GM18502 (cell line): ENCODE data around the gene ACOT11.
"Not testable (repeated sequence)": the region's sequence is repeated elsewhere in the genome, so short reads cannot be mapped to it uniquely, and the experiment has no call there.

Experiments used
- ATAC-seq: cut with Tn5 transposase; IDR thresholded peaks from one replicate; pipeline ENCODE4 v1.9.1; 2021; ENCODE audit warnings: mild to moderate bottlenecking; ENCODE audit not compliant: unreplicated experiment, poor library complexity

ACOT11 gene

GRCh38 chr1:54547601-54548388 lies at the start of gene ACOT11:
Gene ACOT11 (plus strand): TSS chr1:54548228. CDS start chr1:54548310, 82 bp downstream.
- ATAC-seq: no peak

- ATAC-seq: no peak
These were observed 49.5 kb upstream of the ACOT11 start for GRCh38 chr1:54498383-54499096.

GRCh38 chr1:54499097-54499359 lies 49.0 kb upstream of the ACOT11 start:
- no peak for ATAC-seq

GRCh38 chr1:54499360-54500106 lies 48.5 kb upstream of the ACOT11 start:
- no peak for ATAC-seq

- ATAC-seq: no peak
These were observed 48.0 kb upstream of the ACOT11 start for GRCh38 chr1:54500107-54500431.

- no peak for ATAC-seq
These were observed 46.2 kb upstream of the ACOT11 start for GRCh38 chr1:54501849-54502248.

GRCh38 chr1:54502342-54502741 lies 45.7 kb upstream of the ACOT11 start:
- ATAC-seq: no peak

- no peak for ATAC-seq
These were observed 41.4 kb upstream of the ACOT11 start for GRCh38 chr1:54506594-54506993.

- ATAC-seq: no peak
These were observed 40.8 kb upstream of the ACOT11 start for GRCh38 chr1:54507033-54507870.

GRCh38 chr1:54510715-54511270 lies 37.2 kb upstream of the ACOT11 start:
- ATAC-seq: no peak

- ATAC-seq: not testable (repeated sequence)
These were observed 34.0 kb upstream of the ACOT11 start for GRCh38 chr1:54513921-54514580.

GRCh38 chr1:54516249-54516920 lies 31.6 kb upstream of the ACOT11 start:
- no peak for ATAC-seq

- no peak for ATAC-seq
These were observed 30.5 kb upstream of the ACOT11 start for GRCh38 chr1:54517496-54517895.

GRCh38 chr1:54518489-54518888 lies 29.5 kb upstream of the ACOT11 start:
- ATAC-seq: no peak

- ATAC-seq: no peak
These were observed 28.3 kb upstream of the ACOT11 start for GRCh38 chr1:54519709-54520108.

GRCh38 chr1:54520631-54521321 lies 27.3 kb upstream of the ACOT11 start:
- no peak for ATAC-seq

- not testable (repeated sequence) for ATAC-seq
These were observed 21.5 kb upstream of the ACOT11 start for GRCh38 chr1:54526565-54526964.

- ATAC-seq: no peak
These were observed 19.4 kb upstream of the ACOT11 start for GRCh38 chr1:54528613-54529012.

GRCh38 chr1:54532033-54532432 lies 16.0 kb upstream of the ACOT11 start:
- ATAC-seq: no peak
